Gastrocnemius medialis (tissue), 4 donors: ENCODE data around the gene KRT75. TPM values are rescaled to one million over a fixed set of nuclear protein-coding genes. Genes with fewer than 3 reads are reported as not detected.

ENCODE experiments used
- ATAC-seq, 2 donors: fragments of 150-250 bp; one replicate each; pipeline ENCODE4 v1.9.1; 2016
- DNase-seq, 2 donors: peaks; one replicate each; pipeline ENCODE4 v3.0.0-alpha.2; 2019
- H3K27ac ChIP-seq, 4 donors: fragments of 200-600 bp; sonication (generic); 1 replicate in 1 of 4; 2 replicates in 3 of 4; pipeline ENCODE4 v1.5.1; 2016 to 2018; ENCODE audit warnings: mild to moderate bottlenecking in 2 of 4, moderate library complexity in 1 of 4
- H3K27me3 ChIP-seq, 3 donors: fragments of 200-600 bp; sonication (generic) in 2 of 3; 1 replicate in 1 of 3; 2 replicates in 2 of 3; pipeline versions ENCODE4 v1.5.1 to v1.6.0; 2016 to 2019; ENCODE audit warnings: mild to moderate bottlenecking in 1 of 3, moderate library complexity in 1 of 3
- H3K36me3 ChIP-seq, 2 donors: fragments of 200-600 bp; sonication (generic) in 1 of 2; one replicate each; pipeline ENCODE4 v1.5.1; 2017 to 2018
- H3K4me1 ChIP-seq, 2 donors: fragments of 200-600 bp; sonication (generic) in 1 of 2; one replicate each; pipeline ENCODE4 v1.5.1; 2016 to 2017; ENCODE audit warnings: mild to moderate bottlenecking in 2 of 2
- H3K4me3 ChIP-seq, 4 donors: fragments of 200-600 bp; sonication (generic) in 3 of 4; 1 replicate in 1 of 4; 2 replicates in 3 of 4; pipeline ENCODE4 v1.5.1; 2016 to 2019; ENCODE audit warnings: mild to moderate bottlenecking in 2 of 4
- H3K9me3 ChIP-seq, 3 donors: fragments of 200-600 bp; sonication (generic) in 2 of 3; 1 replicate in 1 of 3; 2 replicates in 2 of 3; pipeline ENCODE4 v1.5.1; 2016 to 2019
- POLR2A ChIP-seq, 2 donors: fragments of 450-650 bp; IDR thresholded peaks; one replicate each; pipeline ENCODE4 v1.6.1; 2017; ENCODE audit warnings: antibody characterized with exemption in 2 of 2, mild to moderate bottlenecking in 2 of 2, moderate library complexity in 2 of 2
- in situ Hi-C, 4 donors: fragments of 200-750 bp; cut with MboI; loops; one replicate each; pipeline versions ENCODE4 v1.15.0 to v1.8.0; 2017; ENCODE audit warnings: low sequenced_read_pairs in 4 of 4
- intact Hi-C: fragments of 100-400 bp; cut with DNase I; formaldehyde crosslinking; loops from one replicate; pipeline ENCODE4 v1.15.1; 2023; ENCODE audit warnings: low total_unique reads
- total RNA-seq, 4 donors: library from RNA; depleted of rRNA; stranded (reverse); fragments of >200 nt; gene quantifications; one replicate each; pipeline versions ENCODE4 v1.1.0 to v1.2.3, GENCODE V29; 2016
- TF ChIP-seq, protein P1 (sequence below), 5 experiments: fragments of 450-650 bp in 3 of 5; fragments of 200-600 bp in 2 of 5; sonication (generic) in 2 of 5; IDR thresholded peaks in 4 of 5; conservative IDR thresholded peaks in 1 of 5; 1 replicate in 4 of 5; 2 replicates in 1 of 5; pipeline ENCODE4 v1.5.1; 2016 to 2019; ENCODE audit warnings: antibody characterized with exemption in 5 of 5, mild to moderate bottlenecking in 3 of 5, moderate library complexity in 3 of 5

The KRT75 gene
- total RNA-seq, 4 donors from 2014 or later: not detected

GRCh38 chr12:52469853-52470252 lies 35.7 kb upstream of the KRT75 start:
- H3K36me3 ChIP-seq: no peaks in the 10 kb centered on the region
- DNase-seq (no peak), ATAC-seq (no peak)
- intact Hi-C loops: no loop called here
- no peaks in the 10 kb centered on the region for H3K27me3 ChIP-seq
- no peaks in the 10 kb centered on the region for H3K9me3 ChIP-seq
- in situ Hi-C loops: no loop called here
- no peak overlapping the region for H3K27ac ChIP-seq
- TF ChIP-seq POLR2A (IDR thresholded peaks at IDR 0.05): no peak
- TF ChIP-seq, protein P1, sequence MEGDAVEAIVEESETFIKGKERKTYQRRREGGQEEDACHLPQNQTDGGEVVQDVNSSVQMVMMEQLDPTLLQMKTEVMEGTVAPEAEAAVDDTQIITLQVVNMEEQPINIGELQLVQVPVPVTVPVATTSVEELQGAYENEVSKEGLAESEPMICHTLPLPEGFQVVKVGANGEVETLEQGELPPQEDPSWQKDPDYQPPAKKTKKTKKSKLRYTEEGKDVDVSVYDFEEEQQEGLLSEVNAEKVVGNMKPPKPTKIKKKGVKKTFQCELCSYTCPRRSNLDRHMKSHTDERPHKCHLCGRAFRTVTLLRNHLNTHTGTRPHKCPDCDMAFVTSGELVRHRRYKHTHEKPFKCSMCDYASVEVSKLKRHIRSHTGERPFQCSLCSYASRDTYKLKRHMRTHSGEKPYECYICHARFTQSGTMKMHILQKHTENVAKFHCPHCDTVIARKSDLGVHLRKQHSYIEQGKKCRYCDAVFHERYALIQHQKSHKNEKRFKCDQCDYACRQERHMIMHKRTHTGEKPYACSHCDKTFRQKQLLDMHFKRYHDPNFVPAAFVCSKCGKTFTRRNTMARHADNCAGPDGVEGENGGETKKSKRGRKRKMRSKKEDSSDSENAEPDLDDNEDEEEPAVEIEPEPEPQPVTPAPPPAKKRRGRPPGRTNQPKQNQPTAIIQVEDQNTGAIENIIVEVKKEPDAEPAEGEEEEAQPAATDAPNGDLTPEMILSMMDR (IDR thresholded peaks at IDR 0.05 in 4 of 5, conservative IDR thresholded peaks at IDR 0.05 in 1 of 5): no peak
- H3K4me1 ChIP-seq: no peaks in the 10 kb centered on the region
- no peak overlapping the region for H3K4me3 ChIP-seq

GRCh38 chr12:52464897-52465296 lies 30.7 kb upstream of the KRT75 start:
- in situ Hi-C loops: no loop called here
- ATAC-seq: no peak
- H3K9me3 ChIP-seq: no peaks in the 10 kb centered on the region
- H3K36me3 ChIP-seq: no peaks in the 10 kb centered on the region
- intact Hi-C loops: no loop called here
- no peak for TF ChIP-seq POLR2A (IDR thresholded peaks at IDR 0.05)
- TF ChIP-seq, protein P1 (IDR thresholded peaks at IDR 0.05 in 4 of 5, conservative IDR thresholded peaks at IDR 0.05 in 1 of 5): no peak
- no peak overlapping the region for H3K4me3 ChIP-seq
- DNase-seq: no peak
- no peaks in the 10 kb centered on the region for H3K4me1 ChIP-seq
- no peak overlapping the region for H3K27ac ChIP-seq
- no peaks in the 10 kb centered on the region for H3K27me3 ChIP-seq

DNA sequence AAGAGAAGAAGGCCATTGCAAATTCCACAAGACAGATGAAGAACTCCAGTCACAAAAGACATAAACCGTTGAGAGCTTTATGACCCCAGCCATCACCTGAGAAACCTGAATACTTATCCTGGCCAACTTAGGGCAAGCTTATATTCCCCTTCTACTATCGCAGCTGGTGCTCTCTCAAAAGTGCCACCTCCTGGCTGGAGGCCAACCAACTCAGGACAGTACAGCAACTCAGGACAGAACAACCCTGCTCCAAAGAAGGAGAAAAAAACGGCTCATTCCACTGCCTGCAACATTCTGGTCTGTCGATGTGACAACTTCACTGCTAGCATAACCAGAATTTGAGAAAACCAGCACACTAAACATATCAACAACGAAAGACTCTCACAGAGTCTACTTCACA lies 27.5 kb upstream of the KRT75 start:
- Histone ChIP-seq H3K27me3 (no peaks in the 10 kb centered on the region), H3K27ac (no peak overlapping the region), H3K4me1 (no peaks in the 10 kb centered on the region), H3K9me3 (no peaks in the 10 kb centered on the region), H3K4me3 (no peak overlapping the region), H3K36me3 (no peaks in the 10 kb centered on the region)
- intact Hi-C loops: no loop called here
- DNase-seq (no peak), ATAC-seq (no peak)
- no peak for TF ChIP-seq POLR2A (IDR thresholded peaks at IDR 0.05)
- TF ChIP-seq, protein P1 (IDR thresholded peaks at IDR 0.05 in 4 of 5, conservative IDR thresholded peaks at IDR 0.05 in 1 of 5): no peak
- in situ Hi-C loops: no loop called here

GRCh38 chr12:52458861-52459260 lies 24.7 kb upstream of the KRT75 start:
- H3K4me1 ChIP-seq: no peaks in the 10 kb centered on the region
- H3K27me3 ChIP-seq: no peaks in the 10 kb centered on the region
- no peak overlapping the region for H3K4me3 ChIP-seq
- DNase-seq (no peak), ATAC-seq (no peak)
- intact Hi-C loops: no loop called here
- in situ Hi-C loops: no loop called here
- no peak overlapping the region for H3K27ac ChIP-seq
- TF ChIP-seq, protein P1 (IDR thresholded peaks at IDR 0.05 in 4 of 5, conservative IDR thresholded peaks at IDR 0.05 in 1 of 5): no peak
- no peak for TF ChIP-seq POLR2A (IDR thresholded peaks at IDR 0.05)
- H3K9me3 ChIP-seq: no peaks in the 10 kb centered on the region
- no peaks in the 10 kb centered on the region for H3K36me3 ChIP-seq

DNA sequence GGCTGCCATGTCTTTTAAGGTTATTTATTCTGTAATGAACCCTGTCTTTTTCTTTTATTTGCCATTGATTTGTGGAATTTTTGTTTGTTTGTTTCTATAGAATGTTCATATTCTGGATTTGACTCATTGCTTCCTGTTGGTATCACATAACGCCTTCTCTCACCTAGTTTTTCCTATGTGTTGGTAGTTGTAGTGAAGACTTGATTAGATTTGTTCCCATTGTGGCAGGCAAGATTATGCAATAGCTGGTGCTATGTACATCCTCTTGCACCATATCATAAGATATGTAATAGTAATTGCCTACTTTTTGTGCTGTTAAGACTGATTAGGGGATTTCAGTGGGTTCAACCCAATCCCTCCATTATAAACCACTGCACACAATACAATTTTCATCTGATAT lies 21.6 kb upstream of the KRT75 start:
- Histone ChIP-seq H3K27me3 (no peaks in the 10 kb centered on the region), H3K36me3 (no peaks in the 10 kb centered on the region), H3K4me3 (no peak overlapping the region), H3K4me1 (no peaks in the 10 kb centered on the region), H3K9me3 (no peaks in the 10 kb centered on the region), H3K27ac (no peak overlapping the region)
- in situ Hi-C loops (no loop called here), intact Hi-C loops (no loop called here)
- no peak for TF ChIP-seq POLR2A (IDR thresholded peaks at IDR 0.05)
- TF ChIP-seq, protein P1 (IDR thresholded peaks at IDR 0.05 in 4 of 5, conservative IDR thresholded peaks at IDR 0.05 in 1 of 5): no peak
- DNase-seq (no peak), ATAC-seq (no peak)
